ENCODE measurements around the gene TECPR1.

Gene TECPR1

GRCh38 chr7:98265841-98266271 is 13.8 kb upstream of the TECPR1 start:
- in situ Hi-C loops (cut with HindIII; ENCODE audit: low pct_ligation_motif_present, low pct_unique_long_range_greater_than_20kb, low sequenced_read_pairs) = no loop called here
- peak; percentile 58 for DNase-seq

GRCh38 chr7:98257701-98258100 is 5.7 kb upstream of the TECPR1 start:
- in situ Hi-C loops (cut with HindIII; ENCODE audit: low pct_ligation_motif_present, low pct_unique_long_range_greater_than_20kb, low sequenced_read_pairs) = no loop called here
- no peak for DNase-seq

GRCh38 chr7:98256431-98256830 is 4.4 kb upstream of the TECPR1 start:
- no peak for DNase-seq
- in situ Hi-C loops (cut with HindIII; ENCODE audit: low pct_ligation_motif_present, low pct_unique_long_range_greater_than_20kb, low sequenced_read_pairs) = no loop called here

- in situ Hi-C loops (cut with HindIII; ENCODE audit: low pct_ligation_motif_present, low pct_unique_long_range_greater_than_20kb, low sequenced_read_pairs) = no loop called here
- no peak for DNase-seq
Measured at GRCh38 chr7:98254951-98255610, 3.0 kb upstream of the TECPR1 start.

GRCh38 chr7:98254516-98254915 is 2.5 kb upstream of the TECPR1 start:
- in situ Hi-C loops (cut with HindIII; ENCODE audit: low pct_ligation_motif_present, low pct_unique_long_range_greater_than_20kb, low sequenced_read_pairs) = no loop called here
- no peak for DNase-seq

GRCh38 chr7:98252425-98253054 is 508 bp upstream of the TECPR1 start:
- in situ Hi-C loops (cut with HindIII; ENCODE audit: low pct_ligation_motif_present, low pct_unique_long_range_greater_than_20kb, low sequenced_read_pairs) = no loop called here
- no peak for DNase-seq

GRCh38 chr7:98251231-98251600 is 816 bp downstream of the TECPR1 start:
- in situ Hi-C loops (cut with HindIII; ENCODE audit: low pct_ligation_motif_present, low pct_unique_long_range_greater_than_20kb, low sequenced_read_pairs) = no loop called here
- no peak for DNase-seq

GRCh38 chr7:98250789-98251188 is 1.2 kb downstream of the TECPR1 start:
- in situ Hi-C loops (cut with HindIII; ENCODE audit: low pct_ligation_motif_present, low pct_unique_long_range_greater_than_20kb, low sequenced_read_pairs) = no loop called here
- DNase-seq = no peak

DNA sequence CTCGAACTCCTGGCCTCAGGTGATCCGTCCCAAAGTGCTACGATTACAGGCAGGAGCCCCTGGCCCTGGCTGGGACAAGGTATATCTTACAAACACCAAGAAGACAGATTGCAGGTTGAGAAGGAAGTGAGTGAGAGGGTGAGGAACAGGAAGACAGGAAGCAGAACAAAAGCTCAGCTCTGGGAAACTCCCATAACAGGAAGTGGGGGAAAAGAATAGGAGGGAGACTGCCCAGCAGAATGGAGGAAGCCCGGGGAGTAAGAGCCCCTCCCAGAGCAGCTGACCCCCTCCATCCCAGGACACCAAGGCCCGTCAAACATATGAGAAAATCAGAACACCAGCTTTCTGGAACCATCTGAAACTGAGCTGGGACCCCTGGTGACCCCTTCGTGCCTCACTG is 2.9 kb downstream of the TECPR1 start:
- in situ Hi-C loops (cut with HindIII; ENCODE audit: low pct_ligation_motif_present, low pct_unique_long_range_greater_than_20kb, low sequenced_read_pairs) = no loop called here
- DNase-seq = no peak

GRCh38 chr7:98248156-98248555 is 3.9 kb downstream of the TECPR1 start:
- DNase-seq = no peak
- in situ Hi-C loops (cut with HindIII; ENCODE audit: low pct_ligation_motif_present, low pct_unique_long_range_greater_than_20kb, low sequenced_read_pairs) = no loop called here

DNA sequence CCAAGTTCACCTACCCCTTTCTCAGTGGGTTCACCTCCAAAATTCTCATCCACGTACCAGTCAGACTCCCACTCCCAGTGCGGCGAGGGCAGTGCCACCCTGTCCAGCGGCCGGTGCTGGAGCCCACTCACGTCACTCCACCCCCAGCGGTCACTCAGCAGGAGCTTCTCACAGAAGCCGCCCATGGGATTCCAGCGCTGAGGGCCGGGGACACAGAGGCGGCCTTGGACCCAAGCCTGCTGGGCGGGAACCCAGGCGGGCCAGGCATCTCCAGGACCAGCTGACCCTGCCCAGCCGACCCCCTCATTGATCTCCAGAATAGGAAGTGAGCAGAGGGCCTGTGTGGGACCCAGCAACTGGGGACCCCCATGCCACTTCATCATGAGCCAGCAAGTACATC is 7.2 kb downstream of the TECPR1 start:
- DNase-seq = no peak
- in situ Hi-C loops (cut with HindIII; ENCODE audit: low pct_ligation_motif_present, low pct_unique_long_range_greater_than_20kb, low sequenced_read_pairs) = no loop called here

GRCh38 chr7:98242934-98243333 is 9.1 kb downstream of the TECPR1 start:
- in situ Hi-C loops (cut with HindIII; ENCODE audit: low pct_ligation_motif_present, low pct_unique_long_range_greater_than_20kb, low sequenced_read_pairs) = no loop called here
- DNase-seq = no peak

DNA sequence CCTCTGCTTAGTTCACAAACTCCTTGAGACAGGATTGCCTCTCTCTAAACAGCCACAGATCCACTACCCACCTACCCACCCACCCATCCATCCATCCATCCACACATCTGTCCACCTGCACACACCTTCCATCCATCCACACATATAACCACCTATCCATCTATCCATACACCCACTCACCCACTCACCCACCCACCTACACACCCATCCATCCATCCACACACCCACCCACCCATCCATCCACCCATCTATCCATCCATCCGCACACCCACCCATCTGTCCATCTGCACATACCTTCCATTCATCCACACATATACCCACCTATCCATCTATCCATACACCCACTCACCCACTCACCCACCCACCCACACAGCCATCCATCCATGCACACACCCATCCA is 9.7 kb downstream of the TECPR1 start:
- in situ Hi-C loops (cut with HindIII; ENCODE audit: low pct_ligation_motif_present, low pct_unique_long_range_greater_than_20kb, low sequenced_read_pairs) = no loop called here
- DNase-seq = no peak

DNA sequence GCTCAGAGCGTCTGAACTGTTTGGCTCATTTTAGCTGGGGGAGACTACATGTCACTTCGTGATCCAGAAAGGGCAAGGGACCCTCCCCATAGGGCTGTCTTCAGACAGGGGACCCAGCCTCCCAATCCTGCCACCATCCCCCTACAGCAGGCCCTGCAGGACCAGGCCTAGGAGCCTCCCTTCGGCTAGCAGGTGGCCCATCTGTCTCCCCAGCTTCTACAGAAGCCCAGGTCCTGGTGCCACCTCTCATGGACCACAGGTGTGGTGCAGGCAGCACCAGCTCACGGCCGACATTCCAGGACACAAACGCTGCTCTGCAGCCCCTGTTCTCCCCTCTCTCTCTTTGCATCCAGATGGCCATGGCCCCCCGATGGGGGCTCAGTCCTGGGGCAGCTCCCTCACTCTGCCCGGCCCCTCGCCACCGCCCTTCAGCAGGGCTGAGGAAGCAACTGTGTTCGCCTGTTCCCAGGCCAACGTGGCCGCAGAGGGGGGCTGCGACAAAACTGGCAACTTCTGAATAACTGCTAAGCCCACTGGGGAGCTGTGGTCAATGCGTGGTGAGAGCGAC is 10.3 kb downstream of the TECPR1 start:
- in situ Hi-C loops (cut with HindIII; ENCODE audit: low pct_ligation_motif_present, low pct_unique_long_range_greater_than_20kb, low sequenced_read_pairs) = no loop called here
- no peak for DNase-seq

GRCh38 chr7:98240961-98241673 is 10.9 kb downstream of the TECPR1 start:
- in situ Hi-C loops (cut with HindIII; ENCODE audit: low pct_ligation_motif_present, low pct_unique_long_range_greater_than_20kb, low sequenced_read_pairs) = no loop called here
- DNase-seq = peak; percentile 65

GRCh38 chr7:98238976-98239375 is 13.1 kb downstream of the TECPR1 start:
- no peak for DNase-seq
- in situ Hi-C loops (cut with HindIII; ENCODE audit: low pct_ligation_motif_present, low pct_unique_long_range_greater_than_20kb, low sequenced_read_pairs) = no loop called here

GRCh38 chr7:98238076-98238475 is 14.0 kb downstream of the TECPR1 start:
- DNase-seq = no peak
- in situ Hi-C loops (cut with HindIII; ENCODE audit: low pct_ligation_motif_present, low pct_unique_long_range_greater_than_20kb, low sequenced_read_pairs) = no loop called here

GRCh38 chr7:98236355-98237185 is 15.5 kb downstream of the TECPR1 start:
- no peak for DNase-seq
- in situ Hi-C loops (cut with HindIII; ENCODE audit: low pct_ligation_motif_present, low pct_unique_long_range_greater_than_20kb, low sequenced_read_pairs) = no loop called here

- DNase-seq = no peak
- in situ Hi-C loops (cut with HindIII; ENCODE audit: low pct_ligation_motif_present, low pct_unique_long_range_greater_than_20kb, low sequenced_read_pairs) = no loop called here
Measured at GRCh38 chr7:98235901-98236300, 16.1 kb downstream of the TECPR1 start.
